Measurements from ENCODE around the gene KCNN4.

DNA sequence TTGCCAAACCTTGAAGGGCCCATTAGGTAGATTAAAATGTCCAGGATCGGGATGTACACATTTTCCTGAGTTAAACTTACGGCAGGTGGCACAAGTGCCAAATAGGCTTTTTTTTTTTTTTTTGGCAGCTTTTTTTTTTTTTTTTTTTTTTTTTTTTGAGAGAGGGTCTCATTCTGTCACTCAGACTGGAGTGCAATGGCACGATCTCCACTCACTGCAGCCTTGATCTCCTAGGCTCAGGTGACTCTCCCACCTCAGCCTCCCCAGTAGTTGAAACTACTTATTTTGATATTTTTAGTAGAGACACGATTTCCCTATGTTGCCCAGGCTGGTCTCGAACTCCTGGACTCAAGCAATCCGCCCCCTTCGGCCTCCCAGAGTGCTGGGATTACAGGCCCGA is 55.9 kb downstream of the KCNN4 start:
- TF ChIP-seq CTCF (IDR thresholded peaks at IDR 0.05) (no peak), POLR2A (IDR thresholded peaks at IDR 0.05) (no peak)
